Bronchial epithelial cell (primary cell): ENCODE results near the gene GRIN2C. TPM values are rescaled to one million over a fixed set of nuclear protein-coding genes. Genes with fewer than 3 reads are reported as not detected.

Experiments
- DNase-seq: peaks from one replicate; pipeline ENCODE4 v3.0.0-alpha.2; 2010; ENCODE audit warnings: low read depth
- FAIRE-seq: peaks from 2 replicates; lab custom pipeline; 2011; peaks lifted over from hg19 to GRCh38; lab: Jason Lieb, UNC
- H3K27me3 ChIP-seq: 2 replicates; pipeline ENCODE4 v1.5.1; 2011; ENCODE audit warnings: low read length; ENCODE audit not compliant: control insufficient read depth, insufficient read depth
- H3K36me3 ChIP-seq: 2 replicates; pipeline ENCODE4 v1.5.1; 2011; ENCODE audit warnings: low read length; ENCODE audit not compliant: control insufficient read depth, insufficient read depth
- H3K4me3 ChIP-seq: 2 replicates; pipeline ENCODE4 v1.5.1; 2011; ENCODE audit warnings: mild to moderate bottlenecking, low read depth, low read length, control low read depth
- CTCF ChIP-seq: IDR thresholded peaks from 2 replicates; pipeline ENCODE4 v1.5.1; 2011; ENCODE audit warnings: mild to moderate bottlenecking, moderate library complexity, low read length, control low read depth, inconsistent platforms; ENCODE audit not compliant: insufficient read depth, severe bottlenecking
- total RNA-seq: library from RNA; depleted of rRNA; stranded (reverse); fragments of >200 nt; gene quantifications from 2 replicates; pipeline ENCODE4 v1.2.1, GENCODE V29; 2014

GRIN2C gene
- total RNA-seq, 1 donor from 2014 or later, result under 0.01 TPM

- Histone ChIP-seq H3K36me3 (no peaks in the 10 kb centered on the region), H3K27me3 (peaks cover 27% of the 10 kb centered on the region), H3K4me3 (peak within 1 kb of the TSS; percentile 15)
- no peak for TF ChIP-seq CTCF
- no peak for FAIRE-seq
- DNase-seq, result no peak
Measured at GRCh38 chr17:74892974-74893911, 33.6 kb upstream of the GRIN2C start, which contains the start of gene FADS6. Gene FADS6, minus strand, starts transcription at chr17:74893633. Its CDS starts 38 bp downstream, at chr17:74893595.

- Histone ChIP-seq H3K36me3 (no peaks in the 10 kb centered on the region), H3K4me3 (no peak overlapping the region), H3K27me3 (peaks cover 27% of the 10 kb centered on the region)
- FAIRE-seq (peak; percentile 28), DNase-seq (no peak)
- no peak for TF ChIP-seq CTCF
Measured at GRCh38 chr17:74892013-74892841, 32.5 kb upstream of the GRIN2C start.

DNA sequence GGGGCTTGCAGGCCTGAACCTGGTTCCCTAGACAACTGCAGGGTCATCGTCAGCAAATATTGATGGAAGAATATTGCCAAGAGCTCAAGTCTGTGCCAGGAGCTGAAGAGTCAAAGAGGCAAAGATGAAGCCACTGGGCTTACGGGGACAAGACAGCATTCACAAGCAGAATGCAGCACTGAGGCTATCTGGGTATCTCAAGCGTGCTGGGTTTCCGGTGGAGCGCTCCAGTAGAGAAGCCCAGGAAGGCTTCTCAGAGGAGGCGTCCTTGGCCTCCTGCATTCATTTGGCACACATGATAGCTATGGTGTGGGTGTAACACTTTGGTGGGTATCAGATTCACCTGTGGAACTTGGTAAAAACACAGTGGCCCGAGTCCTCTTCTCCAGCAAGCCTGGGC, 30.9 kb upstream of the GRIN2C start:
- FAIRE-seq (peak; percentile 7), DNase-seq (no peak)
- TF ChIP-seq CTCF, result no peak

GRCh38 chr17:74888469-74888868, 28.8 kb upstream of the GRIN2C start:
- DNase-seq (no peak), FAIRE-seq (no peak)
- no peak overlapping the region for H3K4me3 ChIP-seq
- H3K36me3 ChIP-seq, result no peaks in the 10 kb centered on the region
- peaks cover 15% of the 10 kb centered on the region for H3K27me3 ChIP-seq
- no peak for TF ChIP-seq CTCF

More for the DNA sequence above, 30.9 kb upstream of the GRIN2C start:
- H3K27me3 ChIP-seq, result peaks cover 26% of the 10 kb centered on the region
- no peak overlapping the region for H3K4me3 ChIP-seq
- no peaks in the 10 kb centered on the region for H3K36me3 ChIP-seq

DNA sequence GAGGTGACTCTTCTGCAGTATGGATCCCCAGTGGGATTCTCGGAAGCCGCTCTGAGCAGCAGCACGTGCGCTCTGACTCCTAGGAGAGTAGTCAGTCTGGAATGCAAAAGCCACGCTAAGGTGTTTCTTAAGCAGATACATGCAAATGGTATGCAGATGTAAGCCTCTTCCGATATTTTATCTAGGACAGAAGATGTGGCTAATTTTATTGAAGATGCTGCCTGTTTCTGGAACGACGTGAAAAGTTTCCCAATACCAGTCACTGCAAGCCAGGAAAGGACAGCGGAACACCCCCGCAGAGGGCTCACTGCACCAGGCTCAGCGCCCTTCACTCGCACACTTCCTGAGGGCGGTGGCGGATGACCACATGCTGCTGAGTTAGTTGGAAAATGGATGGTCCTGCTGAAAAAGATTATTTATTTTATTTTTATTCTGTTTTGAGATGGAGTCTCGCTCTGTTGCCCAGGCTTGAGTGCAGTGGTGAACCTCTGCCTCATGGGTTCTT, 23.6 kb upstream of the GRIN2C start:
- no peak overlapping the region for H3K4me3 ChIP-seq
- TF ChIP-seq CTCF, result no peak
- FAIRE-seq (no peak), DNase-seq (no peak)
- H3K27me3 ChIP-seq, result no peaks in the 10 kb centered on the region
- H3K36me3 ChIP-seq, result no peaks in the 10 kb centered on the region
